DMS114 treated with DMSO at 0.1 percent for 48 hours (cell line): ENCODE data around the gene ACAD10.
"Not testable (repeated sequence)": the region's sequence is repeated elsewhere in the genome, so short reads cannot be mapped to it uniquely, and the experiment has no call there.

Experiments used
- DNase-seq: peaks from one replicate; lab custom pipeline; 2025; ENCODE audit not compliant: unreplicated experiment; lab: John Stamatoyannopoulos, UW

ACAD10 gene

DNA sequence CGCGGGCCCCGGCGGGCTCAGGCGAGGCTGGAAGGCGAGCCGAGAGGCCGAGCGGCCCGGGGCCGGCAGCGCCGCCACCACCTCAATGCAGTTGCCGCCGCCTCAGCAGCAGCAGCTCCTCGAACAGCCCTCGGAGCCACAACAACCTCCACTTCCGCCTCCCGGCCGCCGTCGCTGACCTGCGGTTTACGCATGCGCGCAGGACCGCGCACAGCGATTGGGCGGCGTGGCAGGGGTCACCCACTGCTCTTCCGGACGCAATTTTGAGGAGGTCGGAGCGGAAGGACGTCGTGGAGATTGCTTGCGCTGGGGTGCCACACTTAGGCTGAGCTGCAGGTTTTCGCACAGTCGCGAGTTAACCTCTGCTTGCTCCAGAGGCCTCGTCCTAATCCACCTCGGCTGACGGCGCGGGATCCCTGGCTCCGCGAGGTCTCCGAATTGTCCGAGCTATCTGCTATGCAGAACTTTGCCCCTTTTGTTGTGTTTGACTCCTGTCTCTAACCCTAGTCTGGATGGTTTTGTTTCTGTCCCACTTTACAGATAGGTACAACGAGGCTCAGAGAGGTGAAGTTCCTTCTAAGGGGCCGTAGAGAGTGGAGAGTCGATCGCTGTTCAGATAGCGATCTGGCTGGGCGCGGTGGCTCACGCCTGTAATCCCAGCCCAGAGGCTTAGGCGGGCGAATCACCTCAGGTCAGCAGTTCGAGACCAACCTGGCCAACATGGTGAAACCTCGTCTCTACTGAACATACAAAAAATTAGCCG, at the start of gene ACAD10, which contains the start of gene BRAP:
Gene ACAD10 (plus strand): TSS at position 243 of the 763 bp plus-strand sequence. CDS start 6,657 bp downstream, outside the sequence.
Gene BRAP (minus strand): TSS at position 146 of the 763 bp plus-strand sequence. CDS start 164 bp downstream, outside the sequence.
- peak; percentile 85 for DNase-seq

DNA sequence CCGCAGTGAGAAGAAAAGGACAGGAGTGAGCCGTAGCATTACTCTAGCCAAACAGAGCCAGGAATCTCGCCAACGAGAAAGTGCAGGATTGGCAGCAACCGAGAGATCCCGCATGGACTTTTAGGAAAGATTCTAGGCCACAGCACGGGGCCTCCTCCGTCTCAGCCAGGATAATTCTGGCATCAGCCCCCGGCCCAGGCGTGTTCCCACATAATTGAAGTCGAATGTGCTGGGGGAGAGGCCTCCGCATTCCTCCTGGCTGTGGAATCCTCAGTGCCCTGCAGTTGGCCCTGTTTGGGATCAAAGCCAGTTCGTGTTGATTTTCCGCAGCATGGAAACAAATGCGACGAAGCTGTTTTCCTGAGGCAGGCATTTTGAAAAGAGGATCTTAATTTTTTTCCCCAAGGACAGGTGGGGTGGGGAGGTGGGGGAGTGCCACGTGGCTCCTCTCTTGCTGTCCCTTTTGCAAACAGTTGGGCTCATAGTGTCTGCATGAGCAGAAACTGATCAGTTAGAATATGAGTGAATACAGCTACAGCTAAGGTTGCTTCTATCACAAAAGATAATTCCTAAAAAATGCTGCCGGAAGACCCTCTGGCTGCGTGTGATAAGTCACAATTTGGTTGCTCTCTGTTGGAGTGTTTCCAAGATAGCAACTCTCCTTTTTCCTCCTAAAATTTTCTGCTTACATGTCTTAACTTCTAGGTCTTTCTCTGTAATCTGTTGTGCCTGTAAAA, 49.5 kb upstream of the ACAD10 start:
- no peak for DNase-seq

GRCh38 chr12:111638556-111638955, 47.3 kb upstream of the ACAD10 start:
- DNase-seq = no peak

DNA sequence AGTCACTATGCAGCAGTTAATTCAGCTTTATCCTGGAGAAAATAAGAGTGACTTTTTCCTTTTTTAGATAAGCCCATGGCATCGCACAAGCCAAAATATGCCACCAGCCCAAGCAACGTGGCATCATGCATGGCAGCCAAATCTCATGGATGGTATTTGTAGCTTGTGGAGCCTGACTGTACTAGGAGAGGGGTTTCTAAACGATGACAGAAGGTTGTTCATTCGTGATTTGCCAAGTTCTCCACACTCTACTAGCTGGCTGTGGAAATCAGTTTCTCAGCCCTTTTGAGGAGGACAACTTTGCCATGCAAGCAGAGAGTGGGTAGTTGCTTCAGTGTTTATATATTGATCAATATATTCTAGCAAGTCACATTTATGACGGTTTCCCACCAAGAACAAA, 45.3 kb upstream of the ACAD10 start:
- DNase-seq = no peak

GRCh38 chr12:111642681-111643426, 43.0 kb upstream of the ACAD10 start:
- DNase-seq = no peak

- DNase-seq = no peak
Measured at GRCh38 chr12:111643427-111643826, 42.4 kb upstream of the ACAD10 start.

GRCh38 chr12:111645433-111645832, 40.4 kb upstream of the ACAD10 start:
- no peak for DNase-seq

GRCh38 chr12:111650912-111651311, 34.9 kb upstream of the ACAD10 start:
- DNase-seq = no peak

DNA sequence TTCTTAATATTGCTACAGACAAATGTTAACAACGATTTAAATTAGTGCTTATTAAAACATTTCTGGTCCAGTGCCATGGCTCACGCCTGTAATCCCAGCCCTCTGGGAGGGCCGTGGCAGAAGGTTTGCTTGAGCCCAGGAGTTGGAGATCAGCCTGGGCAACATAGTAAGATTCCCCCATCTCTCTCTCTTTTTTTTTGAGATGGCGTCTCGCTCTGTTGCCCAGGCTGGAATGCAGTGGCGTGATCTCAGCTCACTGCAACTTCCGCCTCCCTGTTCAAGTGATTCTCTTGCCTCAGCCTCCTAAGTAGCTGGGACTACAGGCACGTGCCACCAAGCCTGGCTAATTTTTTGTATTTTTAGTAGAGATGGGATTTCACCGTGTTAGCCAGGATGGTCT, 33.3 kb upstream of the ACAD10 start:
- DNase-seq = not testable (repeated sequence)

DNA sequence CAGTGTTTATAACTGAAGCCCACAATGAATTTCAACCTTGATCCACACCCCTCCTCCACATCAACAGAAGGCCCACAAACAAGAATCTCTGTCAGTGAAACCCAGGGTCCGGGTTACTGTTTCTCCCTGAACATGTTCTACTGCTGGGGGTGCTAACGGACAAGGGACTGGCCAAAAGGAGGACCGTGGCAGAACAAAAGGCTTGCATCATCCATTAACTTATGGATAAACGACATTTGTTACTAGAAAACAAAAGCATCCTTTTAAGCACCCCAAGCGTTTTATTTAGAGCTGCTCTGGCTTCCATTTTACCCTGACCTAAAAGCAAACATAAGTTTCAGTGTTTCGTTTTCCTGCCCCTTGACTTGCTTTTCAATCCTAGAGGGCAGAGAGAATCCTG, 32.3 kb upstream of the ACAD10 start:
- no peak for DNase-seq

DNA sequence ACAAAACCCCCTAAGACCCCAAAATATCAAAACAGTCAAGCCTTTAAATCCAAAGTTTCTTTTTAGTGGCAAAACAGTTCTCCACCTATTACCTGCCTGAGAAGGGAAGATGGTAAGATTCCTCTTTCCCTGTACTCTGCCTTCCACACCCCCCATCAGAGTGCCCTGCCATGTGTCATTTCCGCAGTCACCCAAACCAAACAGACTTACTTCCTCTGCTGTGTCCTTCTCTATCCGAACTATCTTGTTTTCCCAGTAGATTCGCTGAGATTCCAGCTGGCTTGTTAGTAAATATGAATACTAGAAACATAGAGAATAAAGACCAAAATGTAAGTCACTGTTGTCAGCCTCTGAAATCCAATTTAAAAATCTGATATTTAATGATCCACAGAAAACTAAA, 30.5 kb upstream of the ACAD10 start:
- DNase-seq = no peak

DNA sequence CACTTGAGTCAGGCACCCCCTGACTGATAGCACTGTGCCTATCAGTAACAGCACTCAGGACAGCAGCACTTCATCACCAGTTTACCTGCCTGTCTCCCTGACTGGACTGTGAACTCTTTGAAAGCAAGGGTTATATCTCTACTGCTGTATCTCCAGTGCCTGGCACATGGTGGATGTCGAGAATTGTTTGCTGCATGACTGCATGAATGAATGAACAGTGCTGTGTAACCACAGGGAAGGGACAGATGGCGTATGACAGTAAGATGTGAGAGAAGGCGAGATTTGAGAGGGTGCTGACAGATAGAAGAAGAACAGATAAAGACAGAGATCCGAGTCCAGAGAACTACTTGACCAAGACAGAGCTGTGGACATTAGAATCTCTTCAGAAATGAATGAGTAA, 29.8 kb upstream of the ACAD10 start:
- DNase-seq = no peak

DNA sequence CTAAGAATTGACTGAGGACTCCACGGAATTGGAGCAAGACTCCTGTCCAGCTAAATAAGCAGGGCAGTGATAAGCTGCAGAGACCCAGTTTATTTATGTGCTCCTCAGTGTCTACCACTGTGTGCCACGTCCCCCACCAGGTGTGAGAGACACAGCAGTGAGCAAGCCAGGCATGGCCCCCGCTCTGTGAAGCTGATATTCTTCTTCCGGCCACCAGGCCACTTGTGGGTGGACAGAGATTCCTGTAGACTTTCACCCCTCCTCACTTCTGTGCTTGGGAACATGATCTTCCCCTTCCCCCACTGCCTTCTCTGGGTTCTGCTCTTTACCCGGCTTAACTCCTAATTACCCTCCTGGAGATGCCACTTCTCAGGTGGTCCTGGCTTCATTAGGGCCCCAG, 21.4 kb upstream of the ACAD10 start:
- no peak for DNase-seq

DNA sequence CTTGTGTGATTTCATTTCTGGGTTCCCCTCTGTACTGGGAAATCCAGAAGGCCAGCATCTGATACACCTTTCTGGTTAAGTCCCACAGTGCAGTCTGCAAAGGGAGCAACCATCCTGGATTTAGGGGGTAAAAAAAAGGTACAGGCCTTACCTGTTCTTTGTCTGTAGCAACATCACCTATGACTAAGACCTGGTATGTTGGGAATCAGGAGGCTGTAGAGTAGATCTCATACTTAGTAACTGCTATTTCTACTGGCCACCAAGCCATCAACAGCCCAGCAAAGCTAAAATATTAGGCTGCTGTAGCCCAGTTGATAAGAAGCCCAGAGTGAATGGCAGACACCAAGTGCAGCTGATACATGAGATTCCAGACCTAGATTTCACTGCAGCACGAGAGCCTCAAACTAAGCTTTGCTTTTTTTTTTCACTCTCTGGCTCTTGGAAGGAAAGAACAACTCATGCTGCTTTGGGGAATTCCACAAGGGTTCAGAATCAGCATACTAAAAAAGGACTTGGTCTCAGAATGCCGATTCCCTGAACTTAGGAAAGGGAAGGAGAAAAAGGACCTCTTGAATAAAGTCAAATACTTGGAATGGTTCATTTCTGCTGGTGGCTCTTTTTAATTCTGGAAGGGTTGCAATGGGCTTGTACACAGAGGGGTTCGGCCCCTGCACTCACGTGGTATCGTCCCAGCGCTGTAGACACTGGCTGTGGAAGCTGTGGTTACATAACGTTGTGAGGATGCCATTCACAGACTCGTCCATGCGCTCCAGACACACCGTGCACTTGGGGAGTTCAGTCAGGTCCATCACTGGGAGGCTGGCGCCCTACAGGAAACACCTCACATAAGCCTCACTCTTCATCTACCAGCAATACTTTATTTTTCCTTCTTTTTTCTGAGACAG, 20.6 kb upstream of the ACAD10 start:
- DNase-seq = no peak

- no peak for DNase-seq
Measured at GRCh38 chr12:111672822-111673381, 13.0 kb upstream of the ACAD10 start.

- DNase-seq = peak; percentile 6
Measured at GRCh38 chr12:111673503-111673902, 12.3 kb upstream of the ACAD10 start.

DNA sequence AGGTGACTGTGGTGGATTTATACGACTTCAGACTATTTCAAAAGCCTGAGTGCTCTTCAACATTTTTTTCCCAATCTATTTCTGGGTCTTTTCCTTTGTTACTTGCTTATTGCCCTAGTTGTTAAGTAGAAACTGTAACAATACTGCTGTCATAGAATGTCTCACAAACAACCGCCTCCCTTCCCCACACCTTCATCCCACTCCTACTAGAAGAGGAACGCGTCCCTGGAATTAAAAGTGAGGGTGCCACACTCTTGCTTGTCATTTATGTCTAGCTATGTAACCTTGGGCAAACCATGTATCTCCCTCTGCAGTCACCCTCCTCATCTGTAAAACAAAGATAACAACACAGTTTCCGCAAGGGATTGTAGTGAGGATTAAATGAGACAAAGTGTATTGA, 8.7 kb upstream of the ACAD10 start:
- DNase-seq = no peak

- not testable (repeated sequence) for DNase-seq
Measured at GRCh38 chr12:111684485-111685198, 1.2 kb upstream of the ACAD10 start.

DNA sequence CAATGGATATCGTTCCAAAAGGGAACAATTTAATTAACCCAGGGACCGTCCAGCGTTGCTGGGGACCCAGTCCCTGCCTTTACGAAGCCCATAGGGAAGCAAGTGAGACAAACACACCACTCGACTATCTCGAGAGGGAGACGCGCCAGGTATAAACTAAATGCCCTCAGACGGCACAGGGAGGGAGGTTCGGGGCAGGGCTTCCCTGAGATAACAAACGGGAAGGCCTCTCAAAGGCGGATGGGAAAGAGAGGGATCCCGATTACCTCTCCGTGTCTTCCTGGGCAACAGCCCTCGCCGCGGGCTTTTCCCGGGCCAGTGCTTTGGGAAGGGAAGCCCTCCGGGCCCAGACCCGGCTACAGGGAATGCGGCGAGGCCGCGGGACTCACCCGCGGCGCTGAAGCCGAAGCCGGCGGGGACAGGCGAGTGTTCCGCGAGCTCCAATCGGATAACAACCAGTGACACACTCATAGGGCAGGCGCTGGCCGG, 487 bp upstream of the ACAD10 start:
- DNase-seq = no peak
